Measurements from ENCODE around the gene PHYHD1.
"Not testable (repeated sequence)": the region's sequence is repeated elsewhere in the genome, so short reads cannot be mapped to it uniquely, and the experiment has no call there.

PHYHD1 gene

GRCh38 chr9:128927731-128928411, 7.1 kb downstream of the PHYHD1 start:
- peak; percentile 64 for DNase-seq

- DNase-seq, result no peak
These were observed 7.8 kb downstream of the PHYHD1 start for GRCh38 chr9:128928624-128929023.

GRCh38 chr9:128929560-128929959, 8.8 kb downstream of the PHYHD1 start:
- DNase-seq, result no peak

- DNase-seq, result no peak
These were observed 12.9 kb downstream of the PHYHD1 start for GRCh38 chr9:128933731-128934130.

GRCh38 chr9:128936171-128936865, 15.5 kb downstream of the PHYHD1 start:
- no peak for DNase-seq

- DNase-seq, result no peak
These were observed 16.8 kb downstream of the PHYHD1 start for GRCh38 chr9:128937310-128938165.

- DNase-seq, result no peak
These were observed 19.6 kb downstream of the PHYHD1 start for GRCh38 chr9:128940271-128940921.

- no peak for DNase-seq
These were observed 20.4 kb downstream of the PHYHD1 start for GRCh38 chr9:128940946-128941755.

- no peak for DNase-seq
These were observed 23.2 kb downstream of the PHYHD1 start for GRCh38 chr9:128943832-128944620.

- not testable (repeated sequence) for DNase-seq
These were observed 24.2 kb downstream of the PHYHD1 start for GRCh38 chr9:128944966-128945365.

- no peak for DNase-seq
These were observed 25.2 kb downstream of the PHYHD1 start for GRCh38 chr9:128945798-128946501.

- peak; percentile 46 for DNase-seq
These were observed 25.9 kb downstream of the PHYHD1 start for GRCh38 chr9:128946571-128947276.

- no peak for DNase-seq
These were observed 26.4 kb downstream of the PHYHD1 start for GRCh38 chr9:128947277-128947526.

GRCh38 chr9:128947527-128948301, 26.9 kb downstream of the PHYHD1 start, which contains the start of the genes DOLK and NUP188:
TSS of gene DOLK (minus strand) at chr9:128947603. CDS start at chr9:128947303, 300 bp downstream.
TSS of gene NUP188 (plus strand) at chr9:128947699. CDS start at chr9:128947720, 21 bp downstream.
- peak; percentile 98 for DNase-seq

- not testable (repeated sequence) for DNase-seq
These were observed 40.6 kb downstream of the PHYHD1 start for GRCh38 chr9:128961403-128961802.

- DNase-seq, result no peak
These were observed 48.7 kb downstream of the PHYHD1 start for GRCh38 chr9:128969491-128969890.

- no peak for DNase-seq
These were observed 52.2 kb downstream of the PHYHD1 start for GRCh38 chr9:128972956-128973355.

- DNase-seq, result no peak
These were observed 58.3 kb downstream of the PHYHD1 start for GRCh38 chr9:128979111-128979510.

- DNase-seq, result no peak
These were observed 62.8 kb downstream of the PHYHD1 start for GRCh38 chr9:128983536-128983935.

Measured in RPMI8226 (cell line).